ENCODE measurements around the gene FAM24B. TPM values are rescaled to one million over a fixed set of nuclear protein-coding genes. Genes with fewer than 3 reads are reported as not detected.

Gene FAM24B
- total and polyA plus RNA-seq, 4 donors: 0.21 to 2.0 (median 0.84) TPM; not detected in 1

DNA sequence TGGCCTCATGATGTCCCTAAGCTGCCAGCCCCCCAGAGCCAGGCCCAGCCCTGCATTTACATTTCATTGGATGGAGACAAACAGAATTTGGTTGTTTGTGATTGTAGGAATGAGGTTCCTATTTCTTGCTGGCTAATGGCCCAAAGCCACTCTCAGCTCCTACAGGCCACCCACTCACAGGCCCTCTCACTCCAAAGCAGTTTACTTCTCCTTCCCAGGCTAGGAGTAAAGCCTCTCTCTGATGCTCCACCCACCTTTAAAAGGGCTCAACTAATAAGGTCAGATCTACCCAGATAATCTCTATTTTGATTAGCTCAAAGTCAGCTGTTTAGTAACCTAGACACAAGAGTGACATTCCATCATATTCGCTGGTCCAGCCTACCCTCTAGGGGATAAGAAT, 22.5 kb downstream of the FAM24B start:
- Histone ChIP-seq H3K27ac (ENCODE audit: low read depth in 1 of 2, low read length in 2 of 2) (no peak overlapping the region), H3K9me3 (ENCODE audit: control insufficient read depth in 4 of 4, low read length in 3 of 4) (no peaks in the 10 kb centered on the region), H3K4me3 (ENCODE audit: low read depth in 1 of 3, low read length in 3 of 3) (no peak overlapping the region), H3K27me3 (ENCODE audit: control insufficient read depth in 4 of 4, insufficient read depth in 4 of 4, low read length in 3 of 4) (no peaks in the 10 kb centered on the region), H3K4me1 (ENCODE audit: control insufficient read depth in 4 of 4, insufficient read depth in 4 of 4, low read length in 3 of 4) (no peaks in the 10 kb centered on the region), H3K36me3 (ENCODE audit: control insufficient read depth in 4 of 4, insufficient read depth in 3 of 4, low read depth in 1 of 4, low read length in 3 of 4) (no peaks in the 10 kb centered on the region), H3K9ac (ENCODE audit: low read depth in 1 of 2, low read length in 2 of 2) (no peak overlapping the region)
- TF ChIP-seq, protein P1, sequence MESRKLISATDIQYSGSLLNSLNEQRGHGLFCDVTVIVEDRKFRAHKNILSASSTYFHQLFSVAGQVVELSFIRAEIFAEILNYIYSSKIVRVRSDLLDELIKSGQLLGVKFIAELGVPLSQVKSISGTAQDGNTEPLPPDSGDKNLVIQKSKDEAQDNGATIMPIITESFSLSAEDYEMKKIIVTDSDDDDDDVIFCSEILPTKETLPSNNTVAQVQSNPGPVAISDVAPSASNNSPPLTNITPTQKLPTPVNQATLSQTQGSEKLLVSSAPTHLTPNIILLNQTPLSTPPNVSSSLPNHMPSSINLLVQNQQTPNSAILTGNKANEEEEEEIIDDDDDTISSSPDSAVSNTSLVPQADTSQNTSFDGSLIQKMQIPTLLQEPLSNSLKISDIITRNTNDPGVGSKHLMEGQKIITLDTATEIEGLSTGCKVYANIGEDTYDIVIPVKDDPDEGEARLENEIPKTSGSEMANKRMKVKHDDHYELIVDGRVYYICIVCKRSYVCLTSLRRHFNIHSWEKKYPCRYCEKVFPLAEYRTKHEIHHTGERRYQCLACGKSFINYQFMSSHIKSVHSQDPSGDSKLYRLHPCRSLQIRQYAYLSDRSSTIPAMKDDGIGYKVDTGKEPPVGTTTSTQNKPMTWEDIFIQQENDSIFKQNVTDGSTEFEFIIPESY (IDR thresholded peaks at IDR 0.05): no peak
- TF ChIP-seq NR2F2 (IDR thresholded peaks at IDR 0.05) (no peak), JUND (IDR thresholded peaks at IDR 0.05) (no peak), EGR1 (IDR thresholded peaks at IDR 0.05; ENCODE audit: low read depth in 2 of 2) (no peak)
- TF ChIP-seq, protein P2, sequence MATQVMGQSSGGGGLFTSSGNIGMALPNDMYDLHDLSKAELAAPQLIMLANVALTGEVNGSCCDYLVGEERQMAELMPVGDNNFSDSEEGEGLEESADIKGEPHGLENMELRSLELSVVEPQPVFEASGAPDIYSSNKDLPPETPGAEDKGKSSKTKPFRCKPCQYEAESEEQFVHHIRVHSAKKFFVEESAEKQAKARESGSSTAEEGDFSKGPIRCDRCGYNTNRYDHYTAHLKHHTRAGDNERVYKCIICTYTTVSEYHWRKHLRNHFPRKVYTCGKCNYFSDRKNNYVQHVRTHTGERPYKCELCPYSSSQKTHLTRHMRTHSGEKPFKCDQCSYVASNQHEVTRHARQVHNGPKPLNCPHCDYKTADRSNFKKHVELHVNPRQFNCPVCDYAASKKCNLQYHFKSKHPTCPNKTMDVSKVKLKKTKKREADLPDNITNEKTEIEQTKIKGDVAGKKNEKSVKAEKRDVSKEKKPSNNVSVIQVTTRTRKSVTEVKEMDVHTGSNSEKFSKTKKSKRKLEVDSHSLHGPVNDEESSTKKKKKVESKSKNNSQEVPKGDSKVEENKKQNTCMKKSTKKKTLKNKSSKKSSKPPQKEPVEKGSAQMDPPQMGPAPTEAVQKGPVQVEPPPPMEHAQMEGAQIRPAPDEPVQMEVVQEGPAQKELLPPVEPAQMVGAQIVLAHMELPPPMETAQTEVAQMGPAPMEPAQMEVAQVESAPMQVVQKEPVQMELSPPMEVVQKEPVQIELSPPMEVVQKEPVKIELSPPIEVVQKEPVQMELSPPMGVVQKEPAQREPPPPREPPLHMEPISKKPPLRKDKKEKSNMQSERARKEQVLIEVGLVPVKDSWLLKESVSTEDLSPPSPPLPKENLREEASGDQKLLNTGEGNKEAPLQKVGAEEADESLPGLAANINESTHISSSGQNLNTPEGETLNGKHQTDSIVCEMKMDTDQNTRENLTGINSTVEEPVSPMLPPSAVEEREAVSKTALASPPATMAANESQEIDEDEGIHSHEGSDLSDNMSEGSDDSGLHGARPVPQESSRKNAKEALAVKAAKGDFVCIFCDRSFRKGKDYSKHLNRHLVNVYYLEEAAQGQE (IDR thresholded peaks at IDR 0.05): no peak
- TF ChIP-seq, protein P3, sequence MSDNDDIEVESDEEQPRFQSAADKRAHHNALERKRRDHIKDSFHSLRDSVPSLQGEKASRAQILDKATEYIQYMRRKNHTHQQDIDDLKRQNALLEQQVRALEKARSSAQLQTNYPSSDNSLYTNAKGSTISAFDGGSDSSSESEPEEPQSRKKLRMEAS (IDR thresholded peaks at IDR 0.05): no peak
- TF ChIP-seq, protein P4, sequence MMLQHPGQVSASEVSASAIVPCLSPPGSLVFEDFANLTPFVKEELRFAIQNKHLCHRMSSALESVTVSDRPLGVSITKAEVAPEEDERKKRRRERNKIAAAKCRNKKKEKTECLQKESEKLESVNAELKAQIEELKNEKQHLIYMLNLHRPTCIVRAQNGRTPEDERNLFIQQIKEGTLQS (IDR thresholded peaks at IDR 0.05): no peak
- WGBS: 96% methylated on average over 1 of the region's 1 CpG
- DNase-seq (ENCODE audit: low spot score): no peak

DNA sequence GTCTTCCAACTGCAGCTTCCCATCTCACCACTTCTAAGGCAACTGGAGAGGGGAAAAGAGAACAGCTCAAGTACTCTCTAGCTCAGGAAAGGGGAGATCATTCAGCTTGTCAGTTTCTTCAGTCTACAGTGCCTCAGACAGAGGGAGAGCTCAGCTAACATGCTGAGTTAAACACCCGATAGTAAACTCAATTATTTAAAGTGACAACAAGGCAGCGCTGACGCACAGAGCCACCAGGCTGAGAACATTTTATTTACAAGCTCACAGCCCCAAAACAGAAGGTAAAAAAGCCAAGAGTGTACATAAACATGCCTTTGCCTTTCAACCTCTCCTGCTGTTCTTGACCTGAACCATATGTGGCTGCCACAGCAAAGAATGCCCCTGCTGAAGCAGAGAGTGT, 23.6 kb downstream of the FAM24B start:
- DNase-seq (ENCODE audit: low spot score): no peak
- H3K36me3 ChIP-seq (ENCODE audit: control insufficient read depth in 4 of 4, insufficient read depth in 3 of 4, low read depth in 1 of 4, low read length in 3 of 4): no peaks in the 10 kb centered on the region
- no peak overlapping the region for H3K4me3 ChIP-seq (ENCODE audit: low read depth in 1 of 3, low read length in 3 of 3)
- 87% methylated on average over 3 of the region's 3 CpGs for WGBS
- H3K9ac ChIP-seq (ENCODE audit: low read depth in 1 of 2, low read length in 2 of 2): no peak overlapping the region
- H3K4me1 ChIP-seq (ENCODE audit: control insufficient read depth in 4 of 4, insufficient read depth in 4 of 4, low read length in 3 of 4): peaks cover 0 to 4% (median 1%) of the 10 kb centered on the region in 4 donors
- TF ChIP-seq HNF4G (IDR thresholded peaks at IDR 0.05): no peak
- no peak for TF ChIP-seq GABPA (IDR thresholded peaks at IDR 0.05 in 1 of 2, conservative IDR thresholded peaks at IDR 0.05 in 1 of 2)
- TF ChIP-seq, protein P1 (IDR thresholded peaks at IDR 0.05): no peak
- no peak for TF ChIP-seq FOXA2 (IDR thresholded peaks at IDR 0.05)
- no peak for TF ChIP-seq TAF1 (conservative IDR thresholded peaks at IDR 0.05)
- TF ChIP-seq RXRA (IDR thresholded peaks at IDR 0.05): no peak
- TF ChIP-seq FOXA1 (IDR thresholded peaks at IDR 0.05): no peak
- TF ChIP-seq EGR1 (IDR thresholded peaks at IDR 0.05; ENCODE audit: low read depth in 2 of 2): no peak
- TF ChIP-seq, protein P2 (IDR thresholded peaks at IDR 0.05): no peak
- no peak for TF ChIP-seq SP1 (IDR thresholded peaks at IDR 0.05)
- TF ChIP-seq RAD21 (IDR thresholded peaks at IDR 0.05): no peak
- no peak for TF ChIP-seq HNF4A (conservative IDR thresholded peaks at IDR 0.05)
- H3K27me3 ChIP-seq (ENCODE audit: control insufficient read depth in 4 of 4, insufficient read depth in 4 of 4, low read length in 3 of 4): no peaks in the 10 kb centered on the region
- H3K27ac ChIP-seq (ENCODE audit: low read depth in 1 of 2, low read length in 2 of 2): no peak overlapping the region
- no peaks in the 10 kb centered on the region for H3K9me3 ChIP-seq (ENCODE audit: control insufficient read depth in 4 of 4, low read length in 3 of 4)

All from liver (tissue), 9 donors.